HepG2 (cell line): Measurements from ENCODE around the gene TMPO. TPM values are rescaled to one million over a fixed set of nuclear protein-coding genes. Genes with fewer than 3 reads are reported as not detected.

Experiments used
- AHR ChIP-seq: IDR thresholded peaks from 2 replicates; pipeline ENCODE4 v1.6.1; 2018; ENCODE audit warnings: missing genetic modification reagents, missing compliant biosample characterization
- CEBPG ChIP-seq: IDR thresholded peaks from 2 replicates; pipeline ENCODE4 v1.6.1; 2016
- MAZ ChIP-seq, 2 experiments: sonication (generic) in 1 of 2; formaldehyde crosslinking in 1 of 2; IDR thresholded peaks; 2 replicates each; pipeline versions ENCODE4 v1.5.0 to v1.6.1; 2012 to 2020; ENCODE audit warnings: low read depth in 2 of 2, mild to moderate bottlenecking in 2 of 2, borderline replicate concordance in 1 of 2, improper control_type of control experiment in 1 of 2, low read length in 1 of 2, missing genetic modification reagents in 1 of 2, moderate library complexity in 1 of 2
- NR0B2 ChIP-seq: sonication (generic); formaldehyde crosslinking; IDR thresholded peaks from 2 replicates; pipeline ENCODE4 v1.4.0; 2020; ENCODE audit warnings: mild to moderate bottlenecking, missing genetic modification reagents
- PHF8 ChIP-seq: sonication (generic); formaldehyde crosslinking; IDR thresholded peaks from 2 replicates; pipeline ENCODE4 v1.5.0; 2020; ENCODE audit warnings: missing genetic modification reagents
- SOX6 ChIP-seq, 2 experiments: fragments of 450-650 bp in 1 of 2; sonication (generic) in 1 of 2; formaldehyde crosslinking in 1 of 2; IDR thresholded peaks; 2 replicates each; pipeline versions ENCODE4 v1.4.0 to v1.6.1; 2017 to 2020; ENCODE audit warnings: antibody characterized with exemption in 1 of 2, mild to moderate bottlenecking in 1 of 2, missing genetic modification reagents in 1 of 2
- SP5 ChIP-seq: IDR thresholded peaks from 2 replicates; pipeline ENCODE4 v1.6.1; 2016; ENCODE audit warnings: low read depth, borderline replicate concordance
- SSRP1 ChIP-seq: IDR thresholded peaks from 2 replicates; pipeline ENCODE4 v1.6.1; 2016; ENCODE audit warnings: control low read depth
- XRCC5 ChIP-seq: fragments of 200-400 bp; formaldehyde crosslinking; optimal IDR thresholded peaks from 2 replicates; pipeline ENCODE3; 2017; ENCODE audit warnings: mild to moderate bottlenecking, low read length
- ZBTB10 ChIP-seq: sonication (generic); formaldehyde crosslinking; IDR thresholded peaks from 2 replicates; pipeline ENCODE4 v1.4.0; 2020; ENCODE audit warnings: missing genetic modification reagents, borderline replicate concordance
- ZC3H4 ChIP-seq: sonication (generic); formaldehyde crosslinking; IDR thresholded peaks from 2 replicates; pipeline ENCODE4 v1.4.0; 2020; ENCODE audit warnings: missing genetic modification reagents, borderline replicate concordance
- ZHX2 ChIP-seq, 2 experiments: sonication (generic) in 1 of 2; formaldehyde crosslinking in 1 of 2; IDR thresholded peaks; 2 replicates each; pipeline versions ENCODE4 v1.6.1 to v1.9.0; 2014 to 2022; ENCODE audit warnings: antibody characterized with exemption in 1 of 2, borderline replicate concordance in 1 of 2, inconsistent platforms in 1 of 2, low read depth in 1 of 2, missing genetic modification reagents in 1 of 2
- ZKSCAN1 ChIP-seq: fragments of 150-350 bp; IDR thresholded peaks from 2 replicates; pipeline ENCODE4 v1.6.1; 2014; ENCODE audit warnings: low read length
- ZMAT5 ChIP-seq: sonication (generic); formaldehyde crosslinking; IDR thresholded peaks from 2 replicates; pipeline ENCODE4 v1.5.0; 2020; ENCODE audit warnings: mild to moderate bottlenecking, low read depth, missing genetic modification reagents, borderline replicate concordance
- ZNF235 ChIP-seq: sonication (generic); formaldehyde crosslinking; IDR thresholded peaks from 2 replicates; pipeline ENCODE4 v1.8.1; 2023; ENCODE audit warnings: mild to moderate bottlenecking, missing genetic modification reagents, borderline replicate concordance
- ZNF382 ChIP-seq: sonication (generic); formaldehyde crosslinking; IDR thresholded peaks from 2 replicates; pipeline ENCODE4 v1.5.0; 2020; ENCODE audit warnings: missing genetic modification reagents, mild to moderate bottlenecking, borderline replicate concordance
- ZNF451 ChIP-seq: sonication (generic); formaldehyde crosslinking; IDR thresholded peaks from 2 replicates; pipeline ENCODE4 v1.5.0; 2020; ENCODE audit warnings: mild to moderate bottlenecking, missing genetic modification reagents
- ZNF484 ChIP-seq: sonication (generic); formaldehyde crosslinking; IDR thresholded peaks from 2 replicates; pipeline ENCODE4 v1.5.1; 2020; ENCODE audit warnings: mild to moderate bottlenecking, low read depth, missing genetic modification reagents, borderline replicate concordance
- polyA plus RNA-seq, 8 experiments: library from polyadenylated mRNA; depleted of rRNA in 3 of 8; stranded (reverse) in 7 of 8; unstranded in 1 of 8; fragments of >200 nt; fragmentation: Illumina TruSeq in 4 of 8; extraction: Trizol in 4 of 8; gene quantifications; 2 replicates each; pipeline versions ENCODE4 v1.2.1 to v1.2.3, GENCODE V29; 2011 to 2016; ENCODE audit warnings: low read depth in 4 of 8, missing spikeins in 1 of 8, mixed read lengths in 1 of 8; ENCODE audit not compliant: insufficient read depth in 1 of 8
- total RNA-seq, 5 experiments: library from RNA; depleted of rRNA; stranded (reverse); fragments of >200 nt; fragmentation: Illumina TruSeq; extraction: Trizol; gene quantifications; 2 replicates each; pipeline ENCODE4 v1.2.3, GENCODE V29; 2016; ENCODE audit warnings: low read depth in 1 of 5

The TMPO gene
- total and polyA plus RNA-seq, 2 of the 13 experiments (the other 11 are each of a cell fraction or from before 2014, with no cell fraction given): 24.2 to 167 TPM

- no peak for TF ChIP-seq CEBPG
- no peak for TF ChIP-seq MAZ (IDR thresholded peaks at IDR 0.05; ENCODE audit: borderline replicate concordance, low read depth, low read length)
- no peak; the same call in 1 of the 2 replicates for TF ChIP-seq MAZ (CRISPR knock-in tag; IDR thresholded peaks at IDR 0.05; ENCODE audit: low read depth)
- peak; percentile 64 for TF ChIP-seq XRCC5
- no peak for TF ChIP-seq SSRP1 (CRISPR knock-in tag)
- TF ChIP-seq ZBTB10 (CRISPR knock-in tag): peak; percentile 53; the same call in 1 of the 2 replicates
- TF ChIP-seq ZKSCAN1: no peak
- TF ChIP-seq ZNF382: no peak
- no peak for TF ChIP-seq SP5 (CRISPR knock-in tag)
- TF ChIP-seq ZMAT5: no peak
- TF ChIP-seq NR0B2 (CRISPR knock-in tag): peak; percentile 72; the same call in 1 of the 2 replicates
- TF ChIP-seq PHF8: peak; percentile 71
- TF ChIP-seq SOX6 (IDR thresholded peaks at IDR 0.05): no peak
- TF ChIP-seq SOX6 (CRISPR knock-in tag; IDR thresholded peaks at IDR 0.05): peak; percentile 56
- TF ChIP-seq ZNF235 (CRISPR knock-in tag): 0 out of 2 replicates have a peak, but pooled peaks have one; percentile 91
- TF ChIP-seq AHR: no peak
- no peak for TF ChIP-seq ZNF484 (CRISPR knock-in tag)
- no peak for TF ChIP-seq ZC3H4
- TF ChIP-seq ZNF451: peak; percentile 60; the same call in 1 of the 2 replicates
- no peak for TF ChIP-seq ZHX2 (IDR thresholded peaks at IDR 0.05; ENCODE audit: low read depth)
- peak; percentile 69; the same call in 1 of the 2 replicates for TF ChIP-seq ZHX2 (CRISPR knock-in tag; IDR thresholded peaks at IDR 0.05; ENCODE audit: borderline replicate concordance)
Observed at GRCh38 chr12:98515287-98516110, at the start of gene TMPO (continued).
